ENCODE measurements around the gene LYPD8.
"Not testable (repeated sequence)": the region's sequence is repeated elsewhere in the genome, so short reads cannot be mapped to it uniquely, and the experiment has no call there.

Gene LYPD8, protein sequence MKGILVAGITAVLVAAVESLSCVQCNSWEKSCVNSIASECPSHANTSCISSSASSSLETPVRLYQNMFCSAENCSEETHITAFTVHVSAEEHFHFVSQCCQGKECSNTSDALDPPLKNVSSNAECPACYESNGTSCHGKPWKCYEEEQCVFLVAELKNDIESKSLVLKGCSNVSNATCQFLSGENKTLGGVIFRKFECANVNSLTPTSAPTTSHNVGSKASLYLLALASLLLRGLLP

DNA sequence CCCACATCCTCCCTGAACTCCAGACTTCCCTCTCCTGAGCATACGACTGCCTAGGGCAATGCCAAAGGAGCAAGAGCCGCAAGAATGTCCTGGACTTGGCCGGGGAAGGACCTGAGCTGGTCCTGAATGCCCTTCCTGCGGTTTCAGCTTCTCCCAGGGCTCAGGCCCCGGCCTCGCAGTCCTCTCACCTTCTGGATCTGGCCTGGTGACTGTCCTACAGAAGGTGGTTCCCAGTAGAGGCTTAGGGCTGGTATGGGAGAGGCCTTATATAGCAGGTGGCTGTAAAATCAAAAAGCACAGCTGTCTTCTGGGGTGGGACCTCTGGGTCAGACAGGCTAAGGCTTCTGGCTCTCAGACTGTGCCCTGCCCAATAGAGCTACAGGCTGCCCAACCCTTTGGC lies at the start of gene LYPD8:
TSS of gene LYPD8 (minus strand) at position 243 of the 400 bp plus-strand sequence. CDS start 4,678 bp downstream, outside the sequence.
- no CpG with 5 or more reads among the region's 6 CpGs for WGBS (ENCODE audit: insufficient coverage, insufficient read length)
- H3K9me3 ChIP-seq (ENCODE audit: control insufficient read depth, insufficient read depth, low read length), result peaks cover 28% of the 10 kb centered on the region
- no peak within 1 kb of the TSS for H3K27ac ChIP-seq (ENCODE audit: low read length)
- H3K27me3 ChIP-seq (ENCODE audit: control insufficient read depth, insufficient read depth, low read length), result no peaks in the 10 kb centered on the region
- H3K4me3 ChIP-seq (ENCODE audit: low read length), result no peak within 1 kb of the TSS
- H3K36me3 ChIP-seq (ENCODE audit: control insufficient read depth, insufficient read depth, low read length), result no peaks in the 10 kb centered on the region
- no peaks in the 10 kb centered on the region for H3K4me1 ChIP-seq (ENCODE audit: control insufficient read depth, insufficient read depth, low read length)
- no peak for DNase-seq (ENCODE audit: low read depth, low spot score)

DNA sequence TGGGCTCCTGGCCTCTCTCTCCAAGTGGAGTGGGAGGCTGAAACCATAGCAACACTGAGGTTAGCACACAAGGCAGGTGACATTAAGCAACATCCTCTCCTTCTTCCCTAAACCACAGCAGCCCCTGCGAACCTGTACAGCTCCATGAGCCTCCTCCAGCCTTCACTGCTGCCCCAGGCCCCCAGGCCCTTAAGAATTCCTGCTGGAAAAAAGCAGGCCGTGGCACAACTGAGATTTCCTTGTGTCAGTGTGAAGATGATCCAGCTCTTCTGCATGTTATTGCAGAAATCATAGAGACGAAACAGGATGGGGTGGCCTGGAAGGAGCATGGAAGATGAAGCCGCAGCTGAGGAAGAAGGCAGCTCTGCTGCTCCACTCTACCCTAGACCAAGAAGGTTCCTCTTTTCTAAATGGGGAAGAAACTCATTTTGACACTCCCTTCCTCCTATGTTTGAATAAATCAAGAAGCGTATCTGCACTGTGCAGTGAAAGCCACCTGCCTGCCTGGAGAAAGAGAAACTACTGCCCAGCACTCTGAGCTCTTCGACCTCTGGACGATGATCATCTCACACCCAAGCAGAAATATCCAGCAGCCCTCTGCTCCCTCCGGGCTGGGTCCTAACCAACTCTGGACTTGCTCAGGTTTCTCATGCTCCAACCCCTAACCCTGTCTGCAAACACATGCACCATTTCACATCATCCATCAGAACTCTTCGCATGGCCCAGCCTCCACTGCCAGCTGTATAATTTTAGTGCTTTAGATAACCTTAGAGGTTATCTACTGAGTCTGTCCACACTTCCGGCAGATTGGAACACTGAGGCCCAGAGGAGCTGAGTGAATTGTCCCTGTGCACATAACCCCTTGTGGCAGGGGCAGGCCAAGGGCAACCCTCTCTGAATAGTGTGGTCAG lies 49.5 kb upstream of the LYPD8 start:
- no peaks in the 10 kb centered on the region for H3K36me3 ChIP-seq (ENCODE audit: control insufficient read depth, insufficient read depth, low read length)
- DNase-seq (ENCODE audit: low read depth, low spot score), result no peak
- no CpG with 5 or more reads among the region's 10 CpGs for WGBS (ENCODE audit: insufficient coverage, insufficient read length)
- H3K9me3 ChIP-seq (ENCODE audit: control insufficient read depth, insufficient read depth, low read length), result peaks cover 2% of the 10 kb centered on the region
- no peak overlapping the region for H3K4me3 ChIP-seq (ENCODE audit: low read length)
- H3K27me3 ChIP-seq (ENCODE audit: control insufficient read depth, insufficient read depth, low read length), result no peaks in the 10 kb centered on the region
- H3K27ac ChIP-seq (ENCODE audit: low read length), result no peak overlapping the region
- no peaks in the 10 kb centered on the region for H3K4me1 ChIP-seq (ENCODE audit: control insufficient read depth, insufficient read depth, low read length)

DNA sequence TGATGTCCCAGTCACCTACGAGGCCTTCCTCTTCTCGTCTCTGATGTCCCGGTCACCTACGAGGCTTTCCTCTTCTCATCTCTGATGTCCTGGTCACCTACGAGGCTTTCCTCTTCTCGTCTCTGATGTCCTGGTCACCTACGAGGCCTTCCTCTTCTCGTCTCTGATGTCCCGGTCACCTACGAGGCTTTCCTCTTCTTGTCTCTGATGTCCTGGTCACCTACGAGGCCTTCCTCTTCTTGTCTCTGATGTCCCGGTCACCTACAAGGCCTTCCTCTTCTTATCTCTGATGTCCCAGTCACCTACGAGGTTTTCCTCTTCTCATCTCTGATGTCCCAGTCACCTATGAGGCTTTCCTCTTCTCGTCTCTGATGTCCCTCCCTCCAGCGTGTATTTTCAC lies 47.9 kb upstream of the LYPD8 start:
- DNase-seq (ENCODE audit: low read depth, low spot score); H3K4me1 ChIP-seq (ENCODE audit: control insufficient read depth, insufficient read depth, low read length); H3K27ac ChIP-seq (ENCODE audit: low read length); H3K27me3 ChIP-seq (ENCODE audit: control insufficient read depth, insufficient read depth, low read length); H3K9me3 ChIP-seq (ENCODE audit: control insufficient read depth, insufficient read depth, low read length); H3K36me3 ChIP-seq (ENCODE audit: control insufficient read depth, insufficient read depth, low read length); H3K4me3 ChIP-seq (ENCODE audit: low read length): not testable (repeated sequence)
- no CpG with 5 or more reads among the region's 15 CpGs for WGBS (ENCODE audit: insufficient coverage, insufficient read length)

DNA sequence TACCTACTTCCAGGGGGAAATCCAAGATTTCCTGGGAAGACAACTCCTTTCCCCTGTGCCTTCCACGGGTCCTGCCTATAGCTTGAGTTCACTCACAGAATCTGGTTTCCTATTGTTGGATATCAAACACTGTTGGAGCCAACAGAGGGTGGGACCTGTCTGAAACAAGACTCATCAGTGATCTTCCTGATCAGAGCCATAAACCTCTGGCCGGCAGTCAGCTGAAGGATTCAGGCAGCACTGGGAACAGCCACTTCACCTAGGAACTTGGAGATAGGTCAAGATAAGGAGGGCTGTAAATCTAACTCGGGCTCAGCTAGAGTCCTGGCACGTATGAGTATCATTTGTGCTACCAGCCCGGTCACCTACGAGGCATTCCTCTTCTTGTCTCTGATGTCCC lies 46.9 kb upstream of the LYPD8 start:
- peaks cover 2% of the 10 kb centered on the region for H3K9me3 ChIP-seq (ENCODE audit: control insufficient read depth, insufficient read depth, low read length)
- DNase-seq (ENCODE audit: low read depth, low spot score), result no peak
- H3K27me3 ChIP-seq (ENCODE audit: control insufficient read depth, insufficient read depth, low read length), result no peaks in the 10 kb centered on the region
- no peak overlapping the region for H3K4me3 ChIP-seq (ENCODE audit: low read length)
- no CpG with 5 or more reads among the region's 6 CpGs for WGBS (ENCODE audit: insufficient coverage, insufficient read length)
- no peaks in the 10 kb centered on the region for H3K36me3 ChIP-seq (ENCODE audit: control insufficient read depth, insufficient read depth, low read length)
- no peak overlapping the region for H3K27ac ChIP-seq (ENCODE audit: low read length)
- H3K4me1 ChIP-seq (ENCODE audit: control insufficient read depth, insufficient read depth, low read length), result no peaks in the 10 kb centered on the region

DNA sequence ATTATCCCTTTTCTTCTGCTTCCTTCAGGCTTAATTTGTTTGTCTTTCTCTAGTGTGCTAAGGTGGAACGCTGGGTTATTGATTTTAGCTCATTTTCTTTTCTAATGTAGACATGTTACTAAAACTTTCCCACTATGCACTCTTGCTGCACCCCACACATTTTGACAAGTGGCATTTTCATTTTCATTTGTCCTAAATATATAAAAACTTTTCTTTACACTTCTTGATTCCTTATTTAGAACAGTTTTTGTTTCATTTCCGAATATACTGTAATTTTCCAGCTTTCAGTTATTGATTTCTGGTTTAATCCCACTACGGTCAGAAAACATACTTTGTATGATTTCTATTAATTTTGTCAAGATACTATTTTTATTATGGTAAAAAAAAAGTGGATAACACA lies 44.9 kb upstream of the LYPD8 start:
- Histone ChIP-seq H3K27me3 (ENCODE audit: control insufficient read depth, insufficient read depth, low read length) (no peaks in the 10 kb centered on the region), H3K36me3 (ENCODE audit: control insufficient read depth, insufficient read depth, low read length) (no peaks in the 10 kb centered on the region), H3K4me3 (ENCODE audit: low read length) (no peak overlapping the region), H3K27ac (ENCODE audit: low read length) (no peak overlapping the region), H3K9me3 (ENCODE audit: control insufficient read depth, insufficient read depth, low read length) (peaks cover 2% of the 10 kb centered on the region), H3K4me1 (ENCODE audit: control insufficient read depth, insufficient read depth, low read length) (no peaks in the 10 kb centered on the region)
- no CpG with 5 or more reads among the region's 3 CpGs for WGBS (ENCODE audit: insufficient coverage, insufficient read length)
- no peak for DNase-seq (ENCODE audit: low read depth, low spot score)

DNA sequence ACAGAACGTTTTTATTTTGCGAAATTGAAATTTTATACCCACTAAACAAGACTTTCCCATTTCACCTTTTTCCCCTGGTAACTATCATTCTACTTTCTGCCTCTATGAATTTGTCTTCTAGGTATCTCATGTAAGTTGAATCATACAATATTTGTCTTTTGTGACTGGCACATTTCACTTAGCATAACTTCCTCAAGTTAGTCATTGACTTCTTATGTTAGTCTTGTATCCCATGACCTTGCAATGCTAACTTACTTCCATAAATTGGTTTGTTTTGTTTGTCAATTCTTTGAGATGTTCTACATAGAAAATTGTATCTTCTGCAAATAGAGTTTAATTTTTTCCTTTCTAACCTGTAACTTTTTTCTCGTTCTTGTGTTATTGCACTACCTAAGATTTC lies 43.2 kb upstream of the LYPD8 start:
- no peak for DNase-seq (ENCODE audit: low read depth, low spot score)
- WGBS (ENCODE audit: insufficient coverage, insufficient read length), result no CpG with 5 or more reads among the region's 3 CpGs
- Histone ChIP-seq H3K36me3 (ENCODE audit: control insufficient read depth, insufficient read depth, low read length) (no peaks in the 10 kb centered on the region), H3K4me3 (ENCODE audit: low read length) (no peak overlapping the region), H3K9me3 (ENCODE audit: control insufficient read depth, insufficient read depth, low read length) (peaks cover 2% of the 10 kb centered on the region), H3K4me1 (ENCODE audit: control insufficient read depth, insufficient read depth, low read length) (no peaks in the 10 kb centered on the region), H3K27me3 (ENCODE audit: control insufficient read depth, insufficient read depth, low read length) (no peaks in the 10 kb centered on the region), H3K27ac (ENCODE audit: low read length) (no peak overlapping the region)

DNA sequence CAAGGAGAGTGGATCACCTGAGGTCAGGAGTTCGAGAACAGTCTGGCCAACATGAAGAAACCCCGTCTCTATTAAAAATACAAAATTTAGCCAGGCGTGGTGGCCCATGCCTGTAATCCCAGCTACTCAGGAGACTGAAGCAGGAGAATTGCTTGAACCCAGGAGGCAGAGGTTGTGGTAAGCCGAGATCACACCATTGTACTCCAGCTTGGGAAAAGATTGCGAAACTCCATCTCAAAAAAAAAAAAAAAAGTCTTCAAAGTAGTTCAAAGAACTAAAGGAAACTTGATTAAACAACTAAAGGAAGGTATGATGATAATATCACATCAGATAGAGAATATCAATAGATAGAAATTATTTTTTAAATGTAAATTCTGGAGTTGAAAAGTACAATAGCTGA lies 39.1 kb upstream of the LYPD8 start:
- not testable (repeated sequence) for H3K4me1 ChIP-seq (ENCODE audit: control insufficient read depth, insufficient read depth, low read length); H3K36me3 ChIP-seq (ENCODE audit: control insufficient read depth, insufficient read depth, low read length); H3K27ac ChIP-seq (ENCODE audit: low read length); H3K27me3 ChIP-seq (ENCODE audit: control insufficient read depth, insufficient read depth, low read length); H3K9me3 ChIP-seq (ENCODE audit: control insufficient read depth, insufficient read depth, low read length); H3K4me3 ChIP-seq (ENCODE audit: low read length); DNase-seq (ENCODE audit: low read depth, low spot score)
- no CpG with 5 or more reads among the region's 5 CpGs for WGBS (ENCODE audit: insufficient coverage, insufficient read length)

DNA sequence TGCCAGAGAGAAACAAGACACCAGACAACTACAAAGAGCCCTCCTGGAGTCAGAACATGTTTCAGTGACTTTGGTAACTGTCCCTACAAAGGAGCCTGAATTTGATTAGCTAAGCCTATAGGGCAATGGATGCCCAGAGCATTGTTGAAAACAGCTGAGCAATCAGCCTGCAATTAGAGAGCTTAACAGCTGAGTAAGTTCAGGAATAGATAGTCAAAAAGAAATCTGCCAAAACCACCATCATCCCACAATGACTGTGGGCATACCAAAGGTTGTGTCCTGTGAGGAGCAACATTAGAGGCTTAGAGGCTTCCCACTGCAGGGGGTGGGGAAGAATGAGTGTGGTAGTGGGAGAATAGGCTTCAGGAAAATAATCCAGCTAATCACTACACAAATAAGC lies 38.0 kb upstream of the LYPD8 start:
- no peaks in the 10 kb centered on the region for H3K36me3 ChIP-seq (ENCODE audit: control insufficient read depth, insufficient read depth, low read length)
- H3K4me3 ChIP-seq (ENCODE audit: low read length), result no peak overlapping the region
- H3K27me3 ChIP-seq (ENCODE audit: control insufficient read depth, insufficient read depth, low read length), result no peaks in the 10 kb centered on the region
- no peak overlapping the region for H3K27ac ChIP-seq (ENCODE audit: low read length)
- no peaks in the 10 kb centered on the region for H3K4me1 ChIP-seq (ENCODE audit: control insufficient read depth, insufficient read depth, low read length)
- H3K9me3 ChIP-seq (ENCODE audit: control insufficient read depth, insufficient read depth, low read length), result peaks cover 4% of the 10 kb centered on the region
- no peak for DNase-seq (ENCODE audit: low read depth, low spot score)

DNA sequence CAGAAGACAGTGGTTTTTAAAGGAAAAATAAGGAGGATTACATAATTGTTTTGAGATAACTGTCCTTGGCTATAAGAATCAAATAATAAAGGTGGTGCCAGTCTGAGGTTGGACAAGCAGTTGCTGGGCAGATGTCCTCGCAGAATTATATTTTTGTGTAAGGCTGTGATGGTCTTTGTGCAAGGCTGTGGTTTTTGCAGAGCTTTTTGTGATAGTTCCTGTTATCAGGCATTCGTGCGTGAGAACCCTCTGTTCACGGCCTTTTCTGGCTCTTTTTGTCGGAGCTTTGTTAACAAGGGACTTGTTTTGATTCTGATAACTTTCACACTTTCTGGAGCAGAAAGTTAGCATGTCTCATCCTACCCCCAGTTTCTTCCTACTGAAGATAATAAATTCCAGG lies 36.8 kb upstream of the LYPD8 start:
- Histone ChIP-seq H3K9me3 (ENCODE audit: control insufficient read depth, insufficient read depth, low read length) (peaks cover 5% of the 10 kb centered on the region), H3K4me1 (ENCODE audit: control insufficient read depth, insufficient read depth, low read length) (no peaks in the 10 kb centered on the region), H3K27me3 (ENCODE audit: control insufficient read depth, insufficient read depth, low read length) (no peaks in the 10 kb centered on the region), H3K4me3 (ENCODE audit: low read length) (no peak overlapping the region), H3K36me3 (ENCODE audit: control insufficient read depth, insufficient read depth, low read length) (no peaks in the 10 kb centered on the region), H3K27ac (ENCODE audit: low read length) (no peak overlapping the region)
- DNase-seq (ENCODE audit: low read depth, low spot score), result no peak
- WGBS (ENCODE audit: insufficient coverage, insufficient read length), result no CpG with 5 or more reads among the region's 5 CpGs

DNA sequence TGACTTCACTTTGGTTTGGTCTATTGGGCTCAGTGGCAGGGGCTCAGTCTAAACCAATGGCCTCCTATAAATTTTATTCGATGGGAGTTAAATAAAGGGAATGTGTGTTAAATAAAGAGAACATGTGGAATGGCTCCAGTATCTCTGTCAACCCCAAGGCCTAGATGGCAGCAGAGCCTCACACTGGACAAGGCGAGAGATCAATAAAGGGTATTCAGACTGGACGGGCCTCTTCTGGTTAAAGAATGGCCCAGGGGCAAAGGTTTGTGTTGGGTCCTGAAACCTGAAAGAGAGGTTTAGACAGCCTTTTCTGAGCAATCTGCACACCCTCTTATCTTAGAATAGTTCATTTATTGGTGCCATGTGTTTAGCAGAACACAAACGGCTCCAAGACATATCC lies 35.5 kb upstream of the LYPD8 start:
- no peak for DNase-seq (ENCODE audit: low read depth, low spot score)
- no peaks in the 10 kb centered on the region for H3K36me3 ChIP-seq (ENCODE audit: control insufficient read depth, insufficient read depth, low read length)
- no peak overlapping the region for H3K4me3 ChIP-seq (ENCODE audit: low read length)
- H3K27me3 ChIP-seq (ENCODE audit: control insufficient read depth, insufficient read depth, low read length), result no peaks in the 10 kb centered on the region
- no peak overlapping the region for H3K27ac ChIP-seq (ENCODE audit: low read length)
- no CpG with 5 or more reads among the region's 4 CpGs for WGBS (ENCODE audit: insufficient coverage, insufficient read length)
- H3K9me3 ChIP-seq (ENCODE audit: control insufficient read depth, insufficient read depth, low read length), result peaks cover 6% of the 10 kb centered on the region
- H3K4me1 ChIP-seq (ENCODE audit: control insufficient read depth, insufficient read depth, low read length), result no peaks in the 10 kb centered on the region

DNA sequence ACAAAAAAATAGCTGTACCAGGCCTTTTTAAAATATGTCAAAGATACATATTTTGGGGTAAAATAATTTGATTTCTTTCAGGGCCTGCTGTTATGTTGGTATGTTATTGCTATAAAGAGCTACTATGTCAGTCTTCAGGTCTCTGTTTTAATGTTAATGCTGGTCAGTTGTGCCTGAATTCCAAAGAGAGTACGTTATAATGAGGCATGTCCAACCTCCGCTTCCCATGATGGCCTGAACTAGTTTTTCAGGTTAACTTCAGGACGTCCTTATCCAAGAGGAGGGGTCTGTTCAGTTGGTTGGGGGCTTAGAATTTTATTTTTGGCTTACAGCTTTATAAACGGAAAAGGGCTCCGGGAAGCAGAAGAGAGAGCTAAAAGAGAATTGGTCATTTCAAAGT lies 34.9 kb upstream of the LYPD8 start:
- no peaks in the 10 kb centered on the region for H3K4me1 ChIP-seq (ENCODE audit: control insufficient read depth, insufficient read depth, low read length)
- no peaks in the 10 kb centered on the region for H3K36me3 ChIP-seq (ENCODE audit: control insufficient read depth, insufficient read depth, low read length)
- peaks cover 6% of the 10 kb centered on the region for H3K9me3 ChIP-seq (ENCODE audit: control insufficient read depth, insufficient read depth, low read length)
- H3K4me3 ChIP-seq (ENCODE audit: low read length), result no peak overlapping the region
- DNase-seq (ENCODE audit: low read depth, low spot score), result no peak
- H3K27me3 ChIP-seq (ENCODE audit: control insufficient read depth, insufficient read depth, low read length), result no peaks in the 10 kb centered on the region
- no peak overlapping the region for H3K27ac ChIP-seq (ENCODE audit: low read length)
- WGBS (ENCODE audit: insufficient coverage, insufficient read length), result no CpG with 5 or more reads among the region's 5 CpGs
